ENCODE results near the gene SPCS2.

GRCh38 chr11:75014129-75014528 lies 65.1 kb downstream of the SPCS2 start:
- no peak for TF ChIP-seq CTCF (IDR thresholded peaks at IDR 0.05)
- TF ChIP-seq POLR2A (IDR thresholded peaks at IDR 0.05) = no peak

Data from ovary (tissue), 3 donors.